ENCODE results near the gene CPT1B.
A peak's percentile ranks its signal among the peaks of the same experiment; 100 is the strongest.
"Not testable (repeated sequence)": the region's sequence is repeated elsewhere in the genome, so short reads cannot be mapped to it uniquely, and the experiment has no call there.

CPT1B gene

DNA sequence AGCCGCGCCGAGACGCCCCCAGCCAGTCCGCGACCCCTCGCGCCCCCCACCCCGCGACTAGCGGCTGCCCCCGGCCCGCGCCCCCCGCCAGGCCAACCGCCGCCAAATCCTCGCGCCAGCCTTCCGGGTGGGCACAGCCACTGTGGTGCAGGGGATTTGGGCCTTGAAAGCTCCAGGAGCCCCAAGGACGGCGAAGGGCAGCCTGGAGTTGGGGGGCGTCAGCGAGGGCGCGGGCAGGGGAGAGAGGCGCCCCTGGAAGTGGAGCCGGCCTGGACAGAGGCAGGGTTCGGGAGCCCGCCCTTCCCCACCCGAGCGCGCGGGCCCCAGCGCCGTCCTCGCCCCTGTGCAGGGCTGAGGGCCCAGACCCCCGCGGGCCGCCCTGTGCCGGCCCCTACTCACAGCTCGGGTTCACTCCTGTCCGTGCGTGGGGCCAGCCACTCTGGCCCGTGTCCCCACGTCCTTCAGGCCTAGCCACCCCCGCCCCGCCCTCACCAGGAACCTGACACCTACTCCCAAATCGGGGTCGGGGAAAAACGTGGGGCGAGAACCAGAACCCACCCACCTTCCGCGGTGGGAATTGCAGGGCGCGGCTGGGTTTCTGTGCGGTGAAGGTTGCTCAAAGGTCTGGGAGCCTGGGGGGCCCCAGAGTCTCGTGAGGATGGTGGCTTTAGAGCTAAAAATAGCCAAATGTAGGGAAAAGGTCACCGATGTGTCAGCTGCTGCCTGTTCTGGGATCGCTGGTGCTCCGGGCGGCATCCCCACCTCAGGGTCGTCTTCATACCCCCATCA lies at the start of gene CPT1B:
TSS of gene CPT1B (minus strand) at position 441 of the 789 bp plus-strand sequence. CDS start 512 bp downstream, outside the sequence.
- no peak for DNase-seq

DNA sequence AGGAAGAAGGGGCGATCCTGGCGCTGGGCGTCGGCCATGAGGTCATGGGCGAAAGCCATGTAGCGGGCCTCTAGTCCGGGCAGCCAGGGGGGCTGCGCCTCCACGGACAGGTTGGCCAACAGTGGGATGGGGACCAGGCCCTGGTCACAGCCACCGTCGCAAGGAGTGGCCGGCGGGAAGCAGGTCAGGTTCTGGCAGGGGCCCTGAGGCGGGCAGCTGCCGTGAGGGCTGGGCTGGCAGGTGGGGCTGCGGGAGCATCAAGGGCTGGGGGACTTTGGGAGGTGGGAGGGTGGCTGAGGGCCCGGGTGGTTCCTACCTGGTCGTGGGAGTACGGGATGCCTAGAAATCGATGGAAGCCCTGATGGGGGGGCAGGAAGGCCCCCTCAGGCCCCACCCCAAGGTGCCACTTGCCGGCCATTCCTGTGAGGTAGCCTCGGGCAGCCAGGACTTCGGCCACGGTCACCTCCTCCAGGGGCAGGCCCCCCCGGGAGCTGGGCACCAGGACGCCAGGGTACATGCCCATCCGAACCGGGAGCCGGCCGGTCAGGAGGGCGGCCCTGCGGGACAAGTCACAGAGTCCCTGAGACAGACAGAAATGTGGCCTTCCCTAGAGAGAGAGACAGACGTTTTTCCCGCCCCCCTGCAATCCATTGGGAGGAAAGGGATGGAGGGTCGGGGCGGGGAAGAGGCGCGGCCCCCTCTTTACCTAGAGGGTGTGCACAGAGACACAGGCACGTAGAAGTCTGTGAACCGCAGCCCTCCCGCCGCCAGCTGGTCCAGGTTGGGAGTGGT lies 48.8 kb upstream of the CPT1B start:
- DNase-seq: peak; percentile 34

DNA sequence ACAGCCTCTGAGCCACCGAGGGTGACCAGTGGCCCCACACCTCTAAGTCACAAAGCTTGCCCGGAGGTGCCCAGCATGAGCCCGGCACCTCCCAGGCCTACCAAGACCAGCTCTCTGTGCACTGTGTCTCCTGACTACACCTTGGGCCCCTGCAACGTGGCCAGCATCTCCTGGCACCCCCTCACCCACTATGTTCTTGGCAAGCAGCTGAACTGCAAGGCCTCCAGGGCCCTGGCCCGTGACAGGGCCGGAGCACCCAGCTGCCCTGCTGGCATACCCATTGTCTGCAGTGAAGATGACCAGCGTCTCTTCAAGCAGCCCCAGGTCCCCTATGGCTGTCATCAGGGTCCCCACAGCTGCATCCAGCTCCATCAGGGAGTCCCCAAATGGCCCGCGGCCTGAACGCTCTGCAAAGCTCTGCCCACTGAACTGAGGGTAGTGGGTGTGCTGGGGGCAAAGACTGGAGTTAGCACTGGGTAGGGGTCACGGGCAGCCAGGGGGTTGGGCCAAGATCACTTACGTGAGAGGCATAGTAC lies 48.2 kb upstream of the CPT1B start:
- no peak for DNase-seq

DNA sequence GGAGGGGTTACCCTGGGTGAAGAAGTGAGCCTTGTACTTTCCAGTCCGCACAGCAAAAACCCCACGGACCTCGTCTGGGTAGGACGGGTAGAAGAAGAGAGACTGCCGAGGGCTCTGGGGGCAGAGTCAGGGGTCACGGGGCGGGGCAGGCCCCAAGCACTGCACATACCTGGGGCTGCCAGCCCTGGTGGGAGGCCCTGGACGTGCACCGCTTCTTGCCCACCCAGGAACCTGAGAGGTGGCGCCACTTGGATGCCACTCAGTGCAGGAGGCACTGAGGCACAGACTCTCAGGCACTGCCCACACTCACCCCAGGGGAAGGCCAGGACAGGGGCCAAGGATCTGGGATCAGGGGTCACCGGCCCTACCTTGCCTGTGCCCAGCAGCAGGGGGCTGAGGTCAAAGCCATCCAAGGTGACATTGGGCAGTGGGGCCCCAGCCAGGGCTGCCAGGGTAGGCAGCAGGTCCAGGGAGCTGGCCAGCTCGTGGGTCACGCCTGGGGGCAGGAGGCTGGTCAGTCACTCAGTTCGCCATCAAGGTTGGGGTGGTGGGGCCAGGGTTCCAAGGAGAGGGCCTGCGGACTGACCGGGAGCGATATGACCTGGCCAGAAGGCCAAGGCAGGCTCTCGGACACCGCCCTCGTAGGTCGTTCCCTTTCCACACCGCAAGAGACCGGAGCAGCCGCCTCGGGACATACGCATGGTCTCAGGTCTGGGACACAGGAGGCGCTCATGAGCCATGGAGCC lies 47.5 kb upstream of the CPT1B start:
- DNase-seq: no peak

DNA sequence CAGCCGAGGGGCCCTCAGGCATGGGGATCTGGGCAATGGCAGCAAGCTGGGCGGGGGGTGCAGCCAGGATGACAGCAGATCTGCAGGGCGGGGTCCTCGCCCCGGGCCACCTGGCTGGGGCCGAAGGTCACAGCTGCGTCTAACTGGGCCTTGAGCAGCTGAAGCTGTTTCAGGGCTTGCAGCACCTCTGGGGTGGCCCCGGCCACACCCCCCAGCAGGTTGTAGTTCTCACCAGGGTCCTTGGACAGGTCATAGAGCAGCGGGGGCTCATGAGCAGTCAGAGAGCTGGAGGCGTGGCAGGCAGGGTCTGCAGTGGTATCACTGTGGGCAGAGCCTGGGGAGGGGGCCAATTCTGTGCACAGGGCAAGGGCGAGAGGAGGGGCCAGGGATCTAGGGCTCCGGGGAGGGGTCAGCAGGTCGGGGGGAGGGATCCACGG lies 46.9 kb upstream of the CPT1B start:
- DNase-seq: peak; percentile 24

DNA sequence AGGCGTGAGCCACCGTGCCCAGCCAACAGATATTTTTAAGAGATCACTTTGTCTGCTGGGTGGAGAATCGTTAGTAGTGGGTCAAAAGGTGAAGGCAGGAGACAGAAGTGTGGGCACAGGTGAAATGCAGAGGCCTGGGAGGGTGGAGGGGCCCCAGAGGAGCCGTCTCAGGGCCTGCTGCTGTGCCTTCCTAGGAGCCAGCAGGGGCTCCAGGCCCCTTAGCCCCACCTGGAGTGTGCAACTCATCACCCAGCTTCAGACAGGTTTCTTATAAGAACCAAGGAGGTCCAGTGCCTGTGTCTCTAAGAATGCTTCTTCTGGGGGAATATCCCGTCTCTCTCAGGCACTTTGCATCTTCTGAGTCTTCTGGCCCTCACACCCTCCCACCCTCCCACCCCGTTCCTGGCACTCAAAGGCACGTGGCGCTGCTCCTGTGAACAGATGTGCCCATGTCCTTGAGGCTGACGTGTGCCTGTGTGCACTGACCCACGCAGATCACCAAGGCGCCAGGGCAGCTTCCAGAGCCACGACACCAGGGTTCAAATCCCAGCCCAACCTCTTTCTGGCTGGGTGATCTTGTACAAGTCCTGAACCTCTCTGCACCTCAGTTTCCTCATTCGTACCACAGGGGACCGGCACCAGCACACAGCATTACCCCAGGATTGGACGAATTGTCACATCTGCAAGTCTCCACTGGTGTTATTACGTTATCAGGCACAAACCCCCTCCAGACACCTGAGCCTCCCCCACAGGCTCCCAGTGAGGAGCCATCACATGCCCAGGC lies 46.3 kb upstream of the CPT1B start:
- peak; percentile 48 for DNase-seq

DNA sequence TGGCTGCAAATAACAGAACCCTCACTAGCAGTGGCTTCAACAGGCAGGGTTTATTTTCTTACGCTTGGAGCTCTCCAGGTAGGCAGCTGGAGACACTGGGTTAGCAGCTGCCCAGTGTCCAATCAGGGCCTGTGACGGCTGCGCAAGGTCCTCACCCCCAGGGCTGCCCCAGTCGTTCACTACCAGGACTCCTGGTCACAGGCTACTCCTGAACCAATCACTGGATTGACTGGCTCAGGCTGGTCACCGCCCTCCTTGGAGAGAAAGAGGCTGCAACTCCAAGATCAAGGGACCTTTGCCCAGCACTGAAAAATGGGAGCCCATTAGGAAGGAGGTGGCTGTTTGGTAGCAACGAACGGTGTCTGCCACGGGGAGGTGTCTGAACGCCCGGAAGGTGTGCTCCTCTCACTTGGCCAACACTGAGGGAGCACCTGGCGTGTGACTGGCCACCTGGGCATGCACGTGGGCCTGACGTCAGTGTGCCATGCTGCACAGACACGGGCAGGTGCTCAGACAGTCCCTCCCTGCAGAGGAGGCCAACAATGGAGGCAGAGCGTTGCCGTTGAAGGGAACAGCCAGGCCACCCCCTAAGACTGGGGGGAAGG lies 44.6 kb upstream of the CPT1B start:
- peak; percentile 93 for DNase-seq

DNA sequence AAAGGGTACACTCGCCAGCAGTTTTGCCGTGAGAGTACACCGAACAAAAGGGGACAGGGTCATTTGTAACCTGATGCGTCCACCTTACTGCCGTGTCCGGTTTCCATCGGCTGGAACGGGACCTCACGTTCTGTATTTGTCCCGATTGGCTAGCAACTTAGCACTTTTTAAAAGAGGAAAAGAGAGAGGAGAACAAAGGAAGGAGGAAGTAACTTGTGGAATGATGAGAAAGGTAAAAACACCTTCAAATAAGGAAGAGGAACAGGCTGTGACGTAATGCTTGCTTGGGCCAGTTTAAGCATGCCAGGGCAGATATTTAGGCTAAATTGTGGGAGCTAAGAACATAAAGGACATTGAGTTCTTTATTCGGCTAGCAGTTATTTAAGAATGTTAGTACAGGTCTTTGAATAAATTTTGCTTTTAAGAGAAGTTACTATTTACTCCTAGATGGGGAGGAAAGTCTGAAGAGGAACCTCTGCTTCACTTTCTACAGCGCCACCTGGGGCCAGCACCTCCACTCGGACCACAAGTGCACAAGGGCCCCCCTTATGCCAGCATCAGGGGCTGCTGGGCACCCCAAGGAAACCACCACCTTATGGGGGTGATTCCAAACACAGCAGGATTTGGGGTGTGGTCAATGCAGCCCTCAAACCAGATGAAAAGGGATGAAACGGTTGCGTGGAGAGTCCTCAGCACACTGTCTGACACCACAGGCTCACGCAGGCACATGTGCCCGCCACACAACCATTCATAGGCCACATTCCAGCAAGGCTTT lies 43.9 kb upstream of the CPT1B start:
- peak; percentile 47 for DNase-seq

DNA sequence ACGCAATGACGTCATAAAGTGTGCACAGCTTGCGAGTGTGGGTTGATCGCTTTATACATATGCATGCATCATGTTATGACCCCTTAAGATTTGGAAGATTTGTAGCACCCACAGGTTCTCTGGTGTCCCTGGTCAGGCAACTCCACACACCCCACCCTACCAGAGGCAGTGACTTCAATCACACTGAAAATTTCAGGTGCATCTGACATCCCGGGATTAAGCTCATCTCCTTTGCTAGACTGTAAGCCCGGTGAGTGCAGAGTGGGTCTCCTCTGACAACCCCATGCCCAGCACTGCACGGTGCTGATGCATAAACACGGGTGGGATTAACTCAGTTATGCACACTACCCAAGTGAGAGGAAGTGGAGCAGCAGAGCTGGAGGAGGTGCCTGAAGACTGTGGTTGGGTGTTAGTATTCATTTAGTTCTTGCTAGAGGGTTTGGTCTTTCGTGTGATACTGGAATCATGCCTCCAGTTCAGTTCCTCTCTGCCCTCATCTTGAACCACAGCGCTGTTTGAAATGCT lies 43.2 kb upstream of the CPT1B start:
- DNase-seq: peak; percentile 51

DNA sequence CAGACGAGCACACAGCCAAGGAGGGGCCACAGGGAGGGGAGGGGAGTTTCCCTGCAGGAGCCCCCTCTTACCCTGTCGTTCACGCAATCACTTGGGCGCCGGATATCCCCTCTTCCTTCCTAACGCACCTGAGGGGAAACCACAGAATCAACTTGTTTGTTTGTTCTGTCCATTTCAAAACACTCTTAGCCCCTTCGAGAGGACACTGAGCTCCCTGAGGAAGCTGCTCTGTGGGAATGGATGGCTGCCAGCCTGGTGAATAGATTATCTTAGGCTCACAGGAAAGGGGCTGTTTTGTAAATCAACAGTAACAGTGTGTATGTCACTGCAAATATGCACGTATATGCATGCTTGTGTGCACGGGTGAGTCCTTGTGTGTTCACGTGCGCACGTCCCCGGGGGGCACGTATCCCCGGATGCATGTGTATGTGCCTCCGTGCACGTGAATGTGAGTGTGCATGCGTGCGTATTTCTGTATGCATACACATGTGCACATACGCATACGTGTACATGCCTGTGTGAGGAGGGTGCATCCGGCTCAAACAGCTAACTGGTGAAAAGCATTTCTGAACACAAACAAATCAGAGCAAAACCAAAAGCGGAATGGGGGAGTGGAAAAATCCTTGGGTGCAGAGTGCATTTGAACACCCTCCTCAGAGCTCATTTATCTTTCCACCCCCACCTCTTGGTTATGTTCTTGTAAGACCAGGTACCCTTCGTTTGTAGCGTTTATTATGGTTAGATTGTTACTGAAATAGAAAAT lies 42.5 kb upstream of the CPT1B start:
- peak; percentile 76 for DNase-seq

DNA sequence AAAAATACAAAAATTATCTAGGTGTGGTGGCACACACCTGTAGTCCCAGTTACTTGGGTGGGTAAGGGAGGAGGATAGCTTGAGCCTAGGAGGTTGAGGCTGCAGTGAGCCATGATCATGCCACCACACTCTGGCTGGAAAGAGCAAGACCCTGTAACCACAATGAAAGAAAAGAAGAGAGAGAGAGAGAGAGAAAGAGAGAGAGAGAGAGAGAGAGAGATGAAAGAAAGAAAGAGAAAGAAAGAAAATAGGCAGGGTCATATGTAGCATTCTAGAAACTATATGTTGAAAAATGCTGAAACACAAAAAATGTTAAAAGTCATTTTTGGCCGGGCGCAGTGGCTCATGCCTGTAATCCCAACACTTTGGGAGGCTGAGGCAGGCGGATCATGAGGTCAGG lies 36.1 kb upstream of the CPT1B start:
- not testable (repeated sequence) for DNase-seq

DNA sequence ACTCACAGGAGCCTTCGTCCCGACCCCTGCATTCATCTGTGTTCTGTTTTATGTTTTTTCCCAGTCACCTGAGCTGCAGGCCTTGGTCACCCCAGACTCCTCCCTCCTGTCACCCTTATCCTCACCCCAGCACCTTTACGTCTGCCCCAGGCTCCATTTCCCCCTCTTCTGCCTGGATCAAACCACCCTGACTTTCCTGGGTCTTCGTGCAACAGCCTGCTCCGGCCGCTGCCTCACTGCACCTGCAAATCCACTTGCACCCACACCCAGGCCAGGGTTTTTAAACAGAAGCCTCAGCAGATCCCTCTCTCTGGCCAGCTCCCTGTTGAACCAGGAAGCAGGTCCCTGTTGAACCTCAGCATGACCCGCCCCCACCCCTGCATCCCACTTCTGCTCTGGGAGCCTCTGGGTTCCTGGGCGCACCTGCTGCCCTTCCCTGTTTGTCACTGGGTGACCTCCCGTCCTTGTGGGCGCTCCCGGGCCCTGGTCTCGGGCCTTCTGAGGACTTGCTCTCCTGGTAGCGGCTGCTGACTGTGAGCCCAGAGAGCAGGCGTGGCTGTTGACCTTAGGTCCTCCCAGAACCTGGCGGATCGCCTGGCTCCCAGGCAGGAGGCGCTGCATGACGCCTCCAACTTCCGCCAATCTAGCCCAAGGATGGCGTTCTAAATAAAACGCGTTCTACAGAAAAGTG lies 35.2 kb upstream of the CPT1B start:
- DNase-seq: peak; percentile 81

DNA sequence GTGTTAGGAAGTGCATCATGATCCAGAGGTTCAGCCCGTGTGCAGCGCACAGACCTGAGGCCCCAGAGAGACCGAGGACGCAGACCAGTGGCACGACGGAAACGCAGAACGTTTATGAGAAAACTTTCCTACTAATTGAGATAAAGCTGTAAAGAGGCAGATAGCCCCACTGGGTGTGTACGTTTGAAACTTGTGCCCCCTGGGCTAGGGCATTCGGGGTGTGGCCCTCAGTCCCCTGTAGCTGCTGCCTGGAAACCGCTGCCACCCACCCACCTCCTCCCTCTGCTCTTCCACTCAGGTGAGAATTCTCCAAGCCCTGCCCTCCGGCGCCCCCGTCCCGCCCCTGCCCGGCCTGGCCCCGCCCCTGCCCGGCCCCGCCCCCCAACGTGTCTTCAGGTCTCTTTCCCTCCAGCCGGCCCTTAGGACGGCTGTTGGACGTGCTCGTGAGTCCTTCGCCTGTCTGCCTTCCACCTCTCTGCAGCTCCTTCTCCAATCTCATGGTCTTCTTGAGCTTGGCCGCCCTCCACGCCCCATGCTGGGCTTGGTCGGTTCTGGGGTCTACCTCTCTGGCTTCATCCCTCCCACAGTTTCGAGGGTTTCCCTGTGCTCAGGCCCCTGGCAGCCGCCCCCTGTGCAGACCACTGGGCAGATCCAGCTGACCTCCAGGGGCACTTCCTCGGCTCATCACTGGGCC lies 34.4 kb upstream of the CPT1B start:
- DNase-seq: peak; percentile 65

DNA sequence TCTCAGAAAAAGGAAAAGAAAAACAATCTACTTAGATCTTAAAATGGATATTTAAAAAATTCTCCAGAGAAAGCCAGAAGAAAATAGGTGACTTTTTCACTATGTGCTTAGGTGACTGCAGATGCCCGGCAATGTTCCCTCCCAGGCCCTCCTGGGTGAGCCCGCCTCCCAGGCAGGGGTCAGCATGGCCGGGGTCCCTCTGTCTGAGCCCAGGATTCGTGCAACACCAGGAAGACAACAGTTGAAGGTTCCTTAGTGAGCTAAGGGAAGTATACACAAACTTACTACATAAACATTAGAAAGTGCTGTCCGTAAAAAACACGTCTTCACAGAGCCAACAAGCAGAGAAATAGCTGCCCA lies 33.9 kb upstream of the CPT1B start:
- no peak for DNase-seq

DNA sequence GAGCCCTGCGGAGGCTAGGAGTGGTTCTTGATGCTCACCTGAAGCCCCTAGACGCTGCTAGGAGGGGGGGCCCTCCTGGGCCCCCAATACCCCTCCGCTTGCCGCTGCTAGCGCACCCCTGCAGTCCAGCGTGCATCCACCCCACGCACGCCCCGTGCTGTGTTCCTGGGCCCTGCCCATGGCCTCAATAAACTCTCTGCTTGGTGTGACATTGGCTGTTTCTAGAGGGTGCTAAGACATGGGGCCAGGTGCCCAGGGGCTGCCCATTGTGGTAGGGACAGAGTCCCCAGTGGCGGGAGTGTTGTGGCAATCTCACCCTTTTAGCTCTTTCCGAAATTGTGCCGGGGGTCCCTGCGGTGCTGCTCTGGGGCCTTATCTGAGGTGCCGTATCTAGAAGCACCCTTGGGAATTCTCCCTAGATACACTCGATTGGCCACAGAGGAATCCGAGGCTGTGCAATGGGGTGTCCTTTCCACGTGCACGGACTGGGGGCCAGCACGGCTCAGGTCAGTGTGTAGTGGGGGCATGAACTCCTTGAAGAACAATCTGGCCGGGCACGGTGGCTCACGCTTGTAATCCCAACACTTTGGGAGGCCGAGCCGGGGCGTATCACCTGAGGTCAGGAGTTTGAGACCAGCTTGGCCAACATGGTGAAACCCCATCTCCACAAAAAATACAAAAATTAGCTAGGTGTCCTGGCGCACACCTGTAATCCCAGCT lies 33.3 kb upstream of the CPT1B start:
- no peak for DNase-seq

DNA sequence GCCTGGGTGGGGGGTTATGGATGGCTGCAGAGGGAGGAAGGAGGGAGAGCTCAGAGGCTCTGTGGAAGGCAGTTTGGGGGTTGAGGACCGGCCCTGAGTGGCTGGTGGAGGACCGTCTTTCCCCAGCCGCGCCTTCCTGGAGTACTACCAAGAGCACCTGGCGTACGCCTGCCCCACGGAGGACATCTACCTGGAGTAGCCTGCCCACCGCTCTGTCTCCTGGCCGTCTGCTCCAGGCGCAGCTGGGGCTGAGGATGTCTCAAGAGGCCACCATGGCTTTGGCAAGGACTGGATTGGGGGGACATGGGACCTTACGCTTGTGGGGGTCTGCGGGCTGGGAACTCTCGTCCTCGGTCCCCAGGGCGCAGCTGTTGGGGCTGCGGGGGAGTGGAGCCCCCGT lies 32.4 kb upstream of the CPT1B start:
- DNase-seq: no peak

DNA sequence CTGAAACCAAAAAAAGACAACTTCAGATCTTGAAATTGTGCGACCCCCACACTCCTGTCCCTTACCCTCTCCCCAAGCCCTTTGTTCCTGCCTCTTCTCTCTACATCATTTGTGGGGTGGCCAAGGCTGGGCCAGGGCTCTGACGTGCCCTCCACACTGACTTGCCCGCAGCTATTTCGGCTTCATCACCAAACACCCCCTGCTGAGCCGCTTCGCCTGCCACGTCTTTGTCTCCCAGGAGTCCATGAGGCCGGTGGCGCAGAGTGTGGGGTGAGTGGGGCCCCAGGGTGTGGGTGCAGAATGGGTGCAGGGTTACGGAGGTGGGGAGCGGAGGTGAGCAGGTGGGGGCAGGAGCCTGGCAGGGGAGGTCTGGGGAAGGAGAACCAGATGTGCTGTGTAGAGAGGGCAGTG lies 31.8 kb upstream of the CPT1B start:
- DNase-seq: no peak

DNA sequence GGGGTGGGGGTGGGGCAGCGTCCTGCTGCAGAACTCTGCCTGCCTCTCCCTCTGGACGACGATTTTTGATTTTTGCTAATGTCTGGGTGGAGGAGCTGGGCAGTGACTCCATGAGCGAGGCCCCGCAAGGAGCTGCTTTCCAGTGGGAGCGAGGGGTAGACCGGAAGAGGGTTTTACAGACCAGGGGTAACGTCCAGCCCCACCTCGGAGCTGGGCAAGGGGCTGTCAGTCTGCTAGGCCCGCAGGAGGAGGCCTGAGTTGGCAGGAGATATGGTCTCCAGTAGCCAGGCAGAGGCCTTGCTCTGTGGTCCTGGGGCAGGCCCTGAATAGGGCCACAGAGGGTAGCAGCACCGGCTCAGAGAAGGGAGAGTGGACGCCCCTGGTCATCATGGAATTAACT lies 31.4 kb upstream of the CPT1B start:
- no peak for DNase-seq
